Endodermal cell (in vitro differentiated cells): Measurements from ENCODE around the gene ATG101. TPM values are rescaled to one million over a fixed set of nuclear protein-coding genes. Genes with fewer than 3 reads are reported as not detected.

ENCODE experiments used
- DNase-seq: peaks from one replicate; pipeline ENCODE4 v3.0.0-alpha.2; 2017
- H3K27ac ChIP-seq: 2 replicates; pipeline ENCODE4 v1.5.1; 2013; ENCODE audit warnings: mild to moderate bottlenecking, low read depth, low read length, moderate library complexity
- H3K27me3 ChIP-seq: 2 replicates; pipeline ENCODE4 v1.6.1; 2013; ENCODE audit warnings: mild to moderate bottlenecking, low read length, moderate library complexity; ENCODE audit not compliant: insufficient read depth, control insufficient read depth, poor library complexity, severe bottlenecking
- H3K36me3 ChIP-seq: 2 replicates; pipeline ENCODE4 v1.7.0; 2013; ENCODE audit warnings: mild to moderate bottlenecking, low read length, moderate library complexity; ENCODE audit not compliant: control insufficient read depth, insufficient read depth
- H3K4me1 ChIP-seq: one replicate; pipeline ENCODE4 v1.7.0; 2013; ENCODE audit warnings: low read length; ENCODE audit not compliant: control insufficient read depth, insufficient read depth
- H3K4me3 ChIP-seq: 2 replicates; pipeline ENCODE4 v1.5.1; 2013; ENCODE audit warnings: mild to moderate bottlenecking, low read length, moderate library complexity
- H3K9ac ChIP-seq: 2 replicates; pipeline ENCODE4 v1.6.1; 2013; ENCODE audit warnings: mild to moderate bottlenecking, low read length, moderate library complexity; ENCODE audit not compliant: poor library complexity, severe bottlenecking; ENCODE audit errors: extremely low read depth
- H3K9me3 ChIP-seq: 2 replicates; pipeline ENCODE4 v1.6.1; 2013; ENCODE audit warnings: mild to moderate bottlenecking, low read length, moderate library complexity; ENCODE audit not compliant: control insufficient read depth
- H3K27ac Mint-ChIP-seq: 2 replicates; pipeline ENCODE4 v1.8.0; 2020; ENCODE audit warnings: mixed read lengths
- H3K27me3 Mint-ChIP-seq: 2 replicates; pipeline ENCODE4 v1.8.0; 2021; ENCODE audit warnings: mild to moderate bottlenecking, mixed read lengths; ENCODE audit not compliant: insufficient read depth
- H3K36me3 Mint-ChIP-seq: 2 replicates; pipeline ENCODE4 v1.8.0; 2020; ENCODE audit warnings: low read depth, mixed read lengths
- H3K4me1 Mint-ChIP-seq: 2 replicates; pipeline ENCODE4 v1.8.0; 2020; ENCODE audit warnings: mixed read lengths
- H3K4me3 Mint-ChIP-seq: 2 replicates; pipeline ENCODE4 v1.8.0; 2020; ENCODE audit warnings: mild to moderate bottlenecking, moderate library complexity, mixed read lengths
- H3K9me3 Mint-ChIP-seq: 2 replicates; pipeline ENCODE4 v1.8.0; 2020; ENCODE audit warnings: mild to moderate bottlenecking, mixed read lengths
- WGBS, 2 experiments: methylation state at CpG; one replicate each; pipeline versions ENCODE4 v1.1.5 to v1.1.7; 2013; ENCODE audit warnings: missing lambda C conversion rate in 2 of 2, mixed read lengths in 1 of 2; ENCODE audit not compliant: insufficient coverage in 1 of 2, insufficient read length in 1 of 2; 5-methylcytosine and 5-hydroxymethylcytosine counted together
- total RNA-seq, 2 donors: library from RNA; stranded (reverse); fragmentation: NEBNext Ultra II Directional in 1 of 2; extraction: Animal tissue kit (Norgen Biotek cat#: 25700) in 1 of 2; gene quantifications; 2 replicates in 1 of 2; 3 replicates in 1 of 2; pipeline ENCODE4 v1.2.1, GENCODE V29; 2021
- TF ChIP-seq, protein P1 (sequence below): fragments of 200-600 bp; sonication (generic); conservative IDR thresholded peaks from 2 replicates; pipeline ENCODE4 v1.5.0; 2021; ENCODE audit warnings: antibody characterized with exemption, mild to moderate bottlenecking

ATG101 gene
- total RNA-seq, 2 donors from 2014 or later, result 32.1 TPM

DNA sequence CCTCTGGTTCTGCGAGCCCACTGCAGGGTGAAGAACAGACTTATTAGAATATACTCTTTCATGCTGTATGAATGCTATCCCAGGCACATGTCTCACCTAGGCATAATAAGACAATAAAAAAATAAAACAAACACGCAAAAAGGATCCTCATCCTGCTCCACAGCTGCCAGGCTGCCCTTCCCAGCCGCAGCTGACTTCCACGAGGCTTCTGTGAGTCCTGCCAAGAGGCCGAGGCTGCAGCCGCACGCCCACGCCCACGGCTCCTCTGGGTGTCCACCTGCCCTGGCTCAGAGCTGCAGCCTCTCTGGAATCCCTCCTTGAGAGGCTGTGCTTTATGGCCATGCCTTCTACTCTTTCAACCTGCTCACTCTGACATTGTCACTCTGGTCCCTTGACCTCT, 16.6 kb downstream of the ATG101 start:
- Histone ChIP-seq H3K27ac (no peak overlapping the region), H3K9ac (no peak overlapping the region), H3K27me3 (no peaks in the 10 kb centered on the region), H3K4me3 (no peak overlapping the region), H3K9me3 (no peaks in the 10 kb centered on the region), H3K4me1 (no peaks in the 10 kb centered on the region), H3K36me3 (no peaks in the 10 kb centered on the region)
- no peak for DNase-seq
- peaks cover 9% of the 10 kb centered on the region for H3K27me3 Mint-ChIP-seq
- WGBS, 2 experiments, result 86 to 90% methylated on average over 7 to 9 of the region's 9 CpGs
- H3K4me3 Mint-ChIP-seq, result no peak overlapping the region
- peaks cover 13% of the 10 kb centered on the region for H3K4me1 Mint-ChIP-seq
- TF ChIP-seq, protein P1, sequence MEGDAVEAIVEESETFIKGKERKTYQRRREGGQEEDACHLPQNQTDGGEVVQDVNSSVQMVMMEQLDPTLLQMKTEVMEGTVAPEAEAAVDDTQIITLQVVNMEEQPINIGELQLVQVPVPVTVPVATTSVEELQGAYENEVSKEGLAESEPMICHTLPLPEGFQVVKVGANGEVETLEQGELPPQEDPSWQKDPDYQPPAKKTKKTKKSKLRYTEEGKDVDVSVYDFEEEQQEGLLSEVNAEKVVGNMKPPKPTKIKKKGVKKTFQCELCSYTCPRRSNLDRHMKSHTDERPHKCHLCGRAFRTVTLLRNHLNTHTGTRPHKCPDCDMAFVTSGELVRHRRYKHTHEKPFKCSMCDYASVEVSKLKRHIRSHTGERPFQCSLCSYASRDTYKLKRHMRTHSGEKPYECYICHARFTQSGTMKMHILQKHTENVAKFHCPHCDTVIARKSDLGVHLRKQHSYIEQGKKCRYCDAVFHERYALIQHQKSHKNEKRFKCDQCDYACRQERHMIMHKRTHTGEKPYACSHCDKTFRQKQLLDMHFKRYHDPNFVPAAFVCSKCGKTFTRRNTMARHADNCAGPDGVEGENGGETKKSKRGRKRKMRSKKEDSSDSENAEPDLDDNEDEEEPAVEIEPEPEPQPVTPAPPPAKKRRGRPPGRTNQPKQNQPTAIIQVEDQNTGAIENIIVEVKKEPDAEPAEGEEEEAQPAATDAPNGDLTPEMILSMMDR, result no peak
- H3K9me3 Mint-ChIP-seq, result no peaks in the 10 kb centered on the region
- no peak overlapping the region for H3K27ac Mint-ChIP-seq
- H3K36me3 Mint-ChIP-seq, result no peaks in the 10 kb centered on the region

- TF ChIP-seq, protein P1, result no peak
- Histone ChIP-seq H3K27ac (no peak overlapping the region), H3K27me3 (no peaks in the 10 kb centered on the region), H3K9ac (no peak overlapping the region), H3K4me1 (no peaks in the 10 kb centered on the region), H3K4me3 (no peak overlapping the region), H3K9me3 (no peaks in the 10 kb centered on the region), H3K36me3 (no peaks in the 10 kb centered on the region)
- Mint-ChIP-seq H3K9me3 (no peaks in the 10 kb centered on the region), H3K36me3 (no peaks in the 10 kb centered on the region), H3K27ac (no peak overlapping the region), H3K27me3 (peaks cover 12% of the 10 kb centered on the region), H3K4me3 (no peak overlapping the region), H3K4me1 (peaks cover 5% of the 10 kb centered on the region)
- no peak for DNase-seq
- 88 to 96% methylated on average over 19 to 22 of the region's 22 CpGs for WGBS, 2 experiments
Observed at GRCh38 chr12:52086944-52087835, 17.4 kb downstream of the ATG101 start.

GRCh38 chr12:52087961-52088820, 18.4 kb downstream of the ATG101 start:
- H3K27ac ChIP-seq, result no peak overlapping the region
- Mint-ChIP-seq H3K4me3 (no peak overlapping the region), H3K27ac (no peak overlapping the region), H3K36me3 (no peaks in the 10 kb centered on the region), H3K9me3 (no peaks in the 10 kb centered on the region), H3K27me3 (peaks cover 13% of the 10 kb centered on the region), H3K4me1 (peaks cover 2% of the 10 kb centered on the region)
- no peaks in the 10 kb centered on the region for H3K4me1 ChIP-seq
- no peak overlapping the region for H3K9ac ChIP-seq
- H3K36me3 ChIP-seq, result no peaks in the 10 kb centered on the region
- no peaks in the 10 kb centered on the region for H3K9me3 ChIP-seq
- H3K4me3 ChIP-seq, result no peak overlapping the region
- WGBS, 2 experiments, result 86% methylated on average over 19 to 20 of the region's 20 CpGs
- no peak for DNase-seq
- TF ChIP-seq, protein P1, result no peak
- H3K27me3 ChIP-seq, result no peaks in the 10 kb centered on the region
